ENCODE measurements around the gene EPC1. TPM values are rescaled to one million over a fixed set of nuclear protein-coding genes. Genes with fewer than 3 reads are reported as not detected.

Gene EPC1
- total and polyA plus RNA-seq, 9 of the 15 experiments (the other 6 are each of a cell fraction or from before 2014, with no cell fraction given): 7.0 to 43.6 (median 16.1) TPM

GRCh38 chr10:32374605-32375004 lies 27.6 kb upstream of the EPC1 start:
- ChIA-PET POLR2A (no interaction called here), CTCF (ENCODE audit: low intra/inter-chr PET ratio) (no interaction called here)
- FAIRE-seq: no peak
- DNase-seq (ENCODE audit: extremely low read depth in 1 of 4, low spot score in 3 of 4): no peak
- BruUV-seq (replicated peaks): no TSS peak
- no peaks in the 10 kb centered on the region for H3K36me3 ChIP-seq (ENCODE audit: control insufficient read depth, insufficient read depth, low read length)
- H3K9me3 ChIP-seq (replicated peaks; ENCODE audit: control insufficient read depth, insufficient read depth, low read depth, low read length): no peaks in the 10 kb centered on the region
- H3K27ac ChIP-seq (ENCODE audit: extremely low read depth, low read depth, low read length): no peak overlapping the region
- in situ Hi-C loops (cut with MboI): no loop called here
- no peaks in the 10 kb centered on the region; a peak in 1 of 5 replicates for H3K4me1 ChIP-seq (replicated peaks in 1 of 2; ENCODE audit: control insufficient read depth in 2 of 2, insufficient read depth in 2 of 2, low read length in 2 of 2)
- ATAC-seq: no peak
- no peak overlapping the region for H3K4me3 ChIP-seq
- no peaks in the 10 kb centered on the region for H4K20me1 ChIP-seq (replicated peaks; ENCODE audit: control insufficient read depth, insufficient read depth, low read length)
- 14% methylated on average over 1 of the region's 1 CpG for WGBS (ENCODE audit: insufficient coverage, low coverage, missing lambda C conversion rate)
- H2AFZ ChIP-seq (ENCODE audit: low read depth, low read length): no peak overlapping the region
- no peak overlapping the region for H3K4me2 ChIP-seq (ENCODE audit: insufficient read depth, low read length)
- H3K79me2 ChIP-seq (ENCODE audit: control insufficient read depth, insufficient read depth, low read length): peaks cover 64% of the 10 kb centered on the region
- H3K9ac ChIP-seq (ENCODE audit: insufficient read depth in 1 of 2, low read depth in 2 of 2, low read length in 2 of 2): no peak overlapping the region
- intact Hi-C loops (cut with micrococcal nuclease): loop anchor here (10.0 kb wide), 3 partner anchors 420 to 630 kb away; partner anchors contain the start of gene ITGB1
- H3K27me3 ChIP-seq (ENCODE audit: control insufficient read depth in 2 of 2, insufficient read depth in 2 of 2, low read length in 2 of 2): no peaks in the 10 kb centered on the region
- H3K9me1 ChIP-seq (ENCODE audit: control insufficient read depth, insufficient read depth, low read length): no peaks in the 10 kb centered on the region
- no peak for TF ChIP-seq KAT7 (CRISPR knock-in tag; IDR thresholded peaks at IDR 0.05; ENCODE audit: borderline replicate concordance)
- no peak for TF ChIP-seq CBX2 (IDR thresholded peaks at IDR 0.05; ENCODE audit: insufficient read depth, low read length, poor library complexity, severe bottlenecking)
- TF ChIP-seq GATAD2A (IDR thresholded peaks at IDR 0.05): no peak
- TF ChIP-seq CBX3 (IDR thresholded peaks at IDR 0.05; ENCODE audit: borderline replicate concordance in 1 of 2, low read length in 2 of 2): no peak
- TF ChIP-seq MCM3 (IDR thresholded peaks at IDR 0.05): no peak
- no peak for TF ChIP-seq SIRT6 (IDR thresholded peaks at IDR 0.05; ENCODE audit: low read depth, low read length)
- no peak for TF ChIP-seq TFE3 (CRISPR knock-in tag; IDR thresholded peaks at IDR 0.05)
- TF ChIP-seq ZNF551 (CRISPR knock-in tag; IDR thresholded peaks at IDR 0.05): no peak
- TF ChIP-seq ILF3 (IDR thresholded peaks at IDR 0.05; ENCODE audit: borderline replicate concordance): no peak
- no peak for TF ChIP-seq SOX6 (IDR thresholded peaks at IDR 0.05)
- no peak for TF ChIP-seq ZNF778 (CRISPR knock-in tag; IDR thresholded peaks at IDR 0.05)
- TF ChIP-seq GTF2E2 (tag; IDR thresholded peaks at IDR 0.05): no peak
- no peak for TF ChIP-seq LCOR (CRISPR knock-in tag; IDR thresholded peaks at IDR 0.05)
- no peak for TF ChIP-seq ZNF280B (CRISPR knock-in tag; IDR thresholded peaks at IDR 0.05)
- no peak for TF ChIP-seq CEBPG (CRISPR knock-in tag; IDR thresholded peaks at IDR 0.05)
- TF ChIP-seq CEBPG (tag; conservative IDR thresholded peaks at IDR 0.05 in 1 of 2, IDR thresholded peaks at IDR 0.05 in 1 of 2): peak; percentile 85 to 95
- no peak for TF ChIP-seq CREB3L1 (IDR thresholded peaks at IDR 0.05; ENCODE audit: borderline replicate concordance, low read depth)
- TF ChIP-seq CREB5 (CRISPR knock-in tag; IDR thresholded peaks at IDR 0.05): no peak

Measured in K562 (cell line).